ENCODE results near the gene FIBCD1. TPM values are rescaled to one million over a fixed set of nuclear protein-coding genes. Genes with fewer than 3 reads are reported as not detected.

The FIBCD1 gene
- total and polyA plus RNA-seq, 2 of the 8 experiments (the other 6 are each of a cell fraction or from before 2014, with no cell fraction given): 6.1 to 8.8 TPM

- TF ChIP-seq CHD7 (IDR thresholded peaks at IDR 0.05; ENCODE audit: insufficient replicate concordance, low read length) (no peak), TAF1 (IDR thresholded peaks at IDR 0.05; ENCODE audit: low read depth, low read length) (no peak), CBX8 (IDR thresholded peaks at IDR 0.05; ENCODE audit: borderline replicate concordance, low read depth, low read length) (no peak)
These were observed 33.4 kb upstream of the FIBCD1 start (continued) for GRCh38 chr9:130972277-130972956.
